Neural cell (in vitro differentiated cells): ENCODE measurements around the gene LDB2. TPM values are rescaled to one million over a fixed set of nuclear protein-coding genes. Genes with fewer than 3 reads are reported as not detected.

ENCODE experiments used
- H2AFZ ChIP-seq: fragments of 200-600, 300-800 bp; sonication (generic), shearing (Covaris generic); 2 replicates; pipeline ENCODE4 v1.6.0; 2014; ENCODE audit warnings: low read depth, mild to moderate bottlenecking, antibody characterized with exemption, low read length, moderate library complexity
- H3F3A ChIP-seq: fragments of 200-600 bp; shearing (Covaris generic); 2 replicates; pipeline ENCODE4 v1.6.1; 2016; ENCODE audit warnings: mild to moderate bottlenecking, moderate library complexity, mixed read lengths, antibody characterized with exemption, low read length; ENCODE audit not compliant: insufficient read depth, poor library complexity, severe bottlenecking
- H3K27ac ChIP-seq: fragments of 200-600, 300-800 bp; sonication (generic), shearing (Covaris generic); 2 replicates; pipeline ENCODE4 v1.5.1; 2014; ENCODE audit warnings: mild to moderate bottlenecking, low read length, moderate library complexity
- H3K27me3 ChIP-seq: fragments of 300-800, 200-600 bp; sonication (generic), shearing (Covaris generic); 2 replicates; pipeline ENCODE4 v1.6.0; 2014; ENCODE audit warnings: mild to moderate bottlenecking, low read depth, low read length, moderate library complexity; ENCODE audit not compliant: insufficient read depth
- H3K36me3 ChIP-seq: fragments of 300-800, 200-600 bp; sonication (generic), shearing (Covaris generic); 2 replicates; pipeline ENCODE4 v1.5.1; 2014; ENCODE audit warnings: mild to moderate bottlenecking, antibody characterized with exemption, low read length, moderate library complexity; ENCODE audit not compliant: insufficient read depth
- H3K4me2 ChIP-seq: fragments of 300-800, 200-600 bp; sonication (generic), shearing (Covaris generic); 2 replicates; pipeline ENCODE4 v1.6.0; 2014; ENCODE audit warnings: mild to moderate bottlenecking, low read length
- H3K4me3 ChIP-seq: fragments of 300-800, 200-600 bp; sonication (generic), shearing (Covaris generic); 2 replicates; pipeline ENCODE4 v1.5.1; 2014; ENCODE audit warnings: mild to moderate bottlenecking, low read length, moderate library complexity
- H3K79me2 ChIP-seq: fragments of 200-600 bp; shearing (Covaris generic); replicated peaks from 2 replicates; pipeline ENCODE4 v1.6.0; 2014; ENCODE audit warnings: mild to moderate bottlenecking, low read length, moderate library complexity; ENCODE audit not compliant: insufficient read depth
- H3K9ac ChIP-seq: fragments of 300-800, 200-600 bp; sonication (generic), shearing (Covaris generic); 2 replicates; pipeline ENCODE4 v1.6.1; 2016; ENCODE audit warnings: mild to moderate bottlenecking, low read length, mixed read lengths
- H3K9me2 ChIP-seq: fragments of 200-600 bp; shearing (Covaris generic); 2 replicates; pipeline ENCODE4 v1.6.1; 2016; ENCODE audit warnings: mild to moderate bottlenecking, low read length, mixed read lengths; ENCODE audit not compliant: insufficient read depth
- H3K9me3 ChIP-seq: fragments of 200-600, 300-800 bp; sonication (generic), shearing (Covaris generic); 2 replicates; pipeline ENCODE4 v1.6.1; 2016; ENCODE audit warnings: mild to moderate bottlenecking, mixed run types, low read length, moderate library complexity, mixed read lengths
- H4K20me1 ChIP-seq: fragments of 200-600 bp; shearing (Covaris generic); 2 replicates; pipeline ENCODE4 v1.6.1; 2016; ENCODE audit warnings: mild to moderate bottlenecking, mixed run types; ENCODE audit not compliant: insufficient read depth
- CTCF ChIP-seq: fragments of 450-650 bp; IDR thresholded peaks from 2 replicates; pipeline ENCODE4 v1.5.1; 2014; ENCODE audit warnings: antibody characterized with exemption, mild to moderate bottlenecking, moderate library complexity; ENCODE audit not compliant: poor library complexity, severe bottlenecking
- EP300 ChIP-seq: fragments of 450-650 bp; conservative IDR thresholded peaks from 2 replicates; pipeline ENCODE4 v1.6.1; 2014; ENCODE audit warnings: antibody characterized with exemption, mild to moderate bottlenecking, moderate library complexity; ENCODE audit not compliant: poor library complexity, severe bottlenecking
- EZH2 ChIP-seq: fragments of 200-600, 300-800 bp; shearing (Covaris generic), sonication (generic); IDR thresholded peaks from 2 replicates; pipeline ENCODE4 v1.6.1; 2014; ENCODE audit warnings: antibody characterized with exemption, low read length, borderline replicate concordance, mild to moderate bottlenecking; ENCODE audit not compliant: insufficient read depth, poor library complexity, severe bottlenecking
- MXI1 ChIP-seq: fragments of 450-650 bp; conservative IDR thresholded peaks from 2 replicates; pipeline ENCODE4 v1.6.1; 2014; ENCODE audit warnings: antibody characterized with exemption, mild to moderate bottlenecking; ENCODE audit not compliant: poor library complexity, severe bottlenecking
- POLR2AphosphoS5 ChIP-seq: IDR thresholded peaks from 2 replicates; pipeline ENCODE4 v1.6.1; 2012
- RAD21 ChIP-seq: fragments of 450-650 bp; conservative IDR thresholded peaks from 2 replicates; pipeline ENCODE4 v1.6.1; 2014; ENCODE audit warnings: antibody characterized with exemption, mild to moderate bottlenecking, moderate library complexity
- REST ChIP-seq: IDR thresholded peaks from 2 replicates; pipeline ENCODE4 v1.6.1; 2012; ENCODE audit warnings: borderline replicate concordance
- SMC3 ChIP-seq: fragments of 450-650 bp; conservative IDR thresholded peaks from 2 replicates; pipeline ENCODE4 v1.6.1; 2014; ENCODE audit warnings: antibody characterized with exemption, mild to moderate bottlenecking, moderate library complexity; ENCODE audit not compliant: poor library complexity
- TAF1 ChIP-seq: IDR thresholded peaks from 2 replicates; pipeline ENCODE4 v1.6.1; 2012; ENCODE audit warnings: low read depth
- polyA plus RNA-seq: library from polyadenylated mRNA; depleted of rRNA; stranded (reverse); fragments of >200 nt; gene quantifications from 2 replicates; pipeline ENCODE4 v1.2.3, GENCODE V29; 2014

The LDB2 gene
- polyA plus RNA-seq, 1 donor from 2014 or later, result 58.9 TPM

DNA sequence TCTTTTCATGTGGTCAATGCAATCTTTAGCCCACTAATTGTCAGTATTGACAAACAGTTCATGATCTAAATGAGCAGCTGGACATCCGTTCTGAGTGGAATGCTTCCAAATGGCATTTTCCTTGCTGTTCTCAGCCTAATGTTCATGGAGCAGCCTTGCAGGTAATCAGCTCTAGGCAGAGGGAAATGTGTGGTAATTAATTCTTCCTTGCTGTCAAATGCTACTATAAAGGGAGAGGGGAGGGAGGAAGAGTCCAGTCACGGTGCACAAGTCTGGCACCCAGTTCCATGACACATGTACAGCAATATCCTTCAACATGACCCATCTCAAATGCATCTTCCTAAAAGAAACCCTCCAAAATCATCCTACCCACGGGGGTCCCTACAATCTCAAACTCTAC, 88.5 kb downstream of the LDB2 start:
- Histone ChIP-seq H3F3A (no peaks in the 10 kb centered on the region), H3K9me2 (no peaks in the 10 kb centered on the region), H3K9ac (no peak overlapping the region), H3K9me3 (no peaks in the 10 kb centered on the region), H3K27ac (no peak overlapping the region), H2AFZ (no peak overlapping the region), H3K79me2 (no peaks in the 10 kb centered on the region), H3K27me3 (no peaks in the 10 kb centered on the region), H4K20me1 (no peaks in the 10 kb centered on the region), H3K36me3 (no peaks in the 10 kb centered on the region), H3K4me3 (no peak overlapping the region), H3K4me2 (no peak overlapping the region)
- TF ChIP-seq SMC3, result no peak
- no peak for TF ChIP-seq EP300
- TF ChIP-seq EZH2, result no peak
- TF ChIP-seq RAD21, result no peak
- TF ChIP-seq CTCF, result no peak
- TF ChIP-seq REST, result no peak
- TF ChIP-seq TAF1, result no peak
- no peak for TF ChIP-seq POLR2AphosphoS5
- TF ChIP-seq MXI1, result no peak

- H3K9ac ChIP-seq, result no peak overlapping the region
- no peak overlapping the region for H2AFZ ChIP-seq
- H3K9me3 ChIP-seq, result no peaks in the 10 kb centered on the region
- H3K27ac ChIP-seq, result no peak overlapping the region
- no peak for TF ChIP-seq MXI1
- no peak for TF ChIP-seq TAF1
- no peak for TF ChIP-seq SMC3
- H3K4me3 ChIP-seq, result no peak overlapping the region
- H3K27me3 ChIP-seq, result no peaks in the 10 kb centered on the region
- no peaks in the 10 kb centered on the region for H3K36me3 ChIP-seq
- H3K9me2 ChIP-seq, result no peaks in the 10 kb centered on the region
- H3K79me2 ChIP-seq, result no peaks in the 10 kb centered on the region
- H3F3A ChIP-seq, result no peaks in the 10 kb centered on the region
- H4K20me1 ChIP-seq, result no peaks in the 10 kb centered on the region
- no peak overlapping the region for H3K4me2 ChIP-seq
These were observed 89.4 kb downstream of the LDB2 start for GRCh38 chr4:16809064-16809463.

DNA sequence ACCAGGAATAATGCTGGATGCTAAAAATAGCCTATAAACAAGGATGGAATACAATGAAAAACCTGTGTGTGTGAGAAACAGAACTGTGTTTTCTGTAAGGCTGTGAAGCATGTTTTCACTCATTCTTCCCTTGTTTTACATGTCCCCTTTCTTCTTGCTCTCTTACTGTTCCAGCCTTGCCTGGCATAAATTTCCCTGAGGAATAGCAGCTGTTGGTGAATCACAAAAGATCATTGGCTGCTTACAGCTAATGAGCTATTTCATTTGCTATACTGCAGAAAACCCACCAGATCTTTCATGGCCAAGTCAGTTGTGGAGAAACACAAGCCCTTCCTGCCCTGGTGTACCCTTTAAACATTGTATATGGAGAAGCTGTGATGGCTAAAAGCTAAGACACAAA, 91.1 kb downstream of the LDB2 start:
- Histone ChIP-seq H3K9me2 (no peaks in the 10 kb centered on the region), H3K4me2 (no peak overlapping the region), H3K36me3 (no peaks in the 10 kb centered on the region), H3K9ac (no peak overlapping the region), H3K27ac (no peak overlapping the region), H4K20me1 (no peaks in the 10 kb centered on the region), H2AFZ (no peak overlapping the region), H3K4me3 (no peak overlapping the region), H3K79me2 (no peaks in the 10 kb centered on the region), H3K27me3 (no peaks in the 10 kb centered on the region), H3K9me3 (no peaks in the 10 kb centered on the region), H3F3A (no peaks in the 10 kb centered on the region)
- TF ChIP-seq REST (no peak), MXI1 (no peak), POLR2AphosphoS5 (no peak), EP300 (no peak), TAF1 (no peak), SMC3 (no peak), RAD21 (no peak), CTCF (no peak), EZH2 (no peak)
